HCT116 (cell line): Measurements from ENCODE around the gene STYK1. TPM values are rescaled to one million over a fixed set of nuclear protein-coding genes. Genes with fewer than 3 reads are reported as not detected.
A peak's percentile ranks its signal among the peaks of the same experiment; 100 is the strongest.

ENCODE experiments used
- ATAC-seq: fragments of 200-7000 bp; cut with Tn5 transposase; 2 replicates; pipeline ENCODE4 v1.9.1; 2020; ENCODE audit warnings: mild to moderate bottlenecking, moderate library complexity
- BruUV-seq: library from RNA; stranded (reverse); fragments of 400-500 nt; replicated peaks from 2 replicates; lab custom pipeline; 2021; lab: Mats Ljungman, UMichigan
- CTCF ChIA-PET: fragments of 300-600 bp; sonication (Branson Sonifier 250); formaldehyde crosslinking; loops from one replicate; lab custom pipeline; 2021; ENCODE audit warnings: antibody characterized with exemption; lab: Charles Lee
- POLR2A ChIA-PET: fragments of 300-600, 350-600 bp; sonication (Branson Sonifier 250); formaldehyde crosslinking; loops from one replicate; lab custom pipeline; 2021; ENCODE audit warnings: antibody characterized with exemption; lab: Charles Lee
- RAD21 ChIA-PET, 2 experiments: fragments of 300-600 bp; sonication (Branson Sonifier 250); formaldehyde crosslinking; loops; one replicate each; lab custom pipeline; 2023; ENCODE audit warnings: low total read pairs in 2 of 2; ENCODE audit not compliant: uncharacterized antibody in 2 of 2, unreplicated experiment in 2 of 2, low non-redundant PET in 1 of 2; lab: Charles Lee
- DNase-seq: peaks from one replicate; pipeline ENCODE4 v3.0.0-alpha.2; 2010; ENCODE audit warnings: low read depth, low spot score
- H2AFZ ChIP-seq: fragments of 200-600 bp; shearing (Covaris generic), sonication (generic); 2 replicates; pipeline ENCODE4 v1.6.1; 2017; ENCODE audit warnings: low read depth, mixed run types, mixed read lengths, antibody characterized with exemption, low read length; ENCODE audit not compliant: poor library complexity, severe bottlenecking
- H3K27ac ChIP-seq: 2 replicates; pipeline ENCODE4 v1.5.1; 2012; ENCODE audit warnings: low read depth, low read length
- H3K27me3 ChIP-seq: fragments of 200-600 bp; sonication (generic); 2 replicates; pipeline ENCODE4 v1.6.1; 2016; ENCODE audit warnings: mixed run types, low read length, mixed read lengths; ENCODE audit not compliant: insufficient read depth
- H3K36me3 ChIP-seq, 2 experiments: fragments of 200-500 bp in 1 of 2; fragments of 200-600 bp in 1 of 2; sonication (Bioruptor generic) in 1 of 2; sonication (generic) in 1 of 2; 2 replicates each; pipeline versions ENCODE4 v1.5.1 to v1.6.1; 2014 to 2016; ENCODE audit warnings: low read length in 2 of 2, inconsistent platforms in 1 of 2, mixed read lengths in 1 of 2, mixed run types in 1 of 2; ENCODE audit not compliant: insufficient read depth in 2 of 2, control insufficient read depth in 1 of 2
- H3K4me1 ChIP-seq, 2 experiments: fragments of 200-600 bp in 1 of 2; sonication (generic) in 1 of 2; 2 replicates each; pipeline versions ENCODE4 v1.5.1 to v1.6.1; 2012 to 2017; ENCODE audit warnings: low read length in 2 of 2, inconsistent platforms in 1 of 2, mild to moderate bottlenecking in 1 of 2, mixed read lengths in 1 of 2, mixed run types in 1 of 2, moderate library complexity in 1 of 2; ENCODE audit not compliant: insufficient read depth in 2 of 2, control insufficient read depth in 1 of 2
- H3K4me2 ChIP-seq: fragments of 200-600 bp; sonication (generic); 2 replicates; pipeline ENCODE4 v1.6.1; 2017; ENCODE audit warnings: mixed run types, low read length, mixed read lengths
- H3K4me3 ChIP-seq, 2 experiments: fragments of 200-600 bp in 1 of 2; sonication (generic) in 1 of 2; replicated peaks in 1 of 2; 2 replicates each; pipeline ENCODE4 v1.5.1; 2011 to 2016; ENCODE audit warnings: low read length in 2 of 2, control low read depth in 1 of 2, low read depth in 1 of 2, mild to moderate bottlenecking in 1 of 2, mixed read lengths in 1 of 2, mixed run types in 1 of 2
- H3K79me2 ChIP-seq: fragments of 200-600 bp; sonication (generic); 2 replicates; pipeline ENCODE4 v1.6.1; 2017; ENCODE audit warnings: mild to moderate bottlenecking, mixed run types, low read length, moderate library complexity, mixed read lengths; ENCODE audit not compliant: insufficient read depth
- H3K9ac ChIP-seq: fragments of 200-600 bp; sonication (generic); 2 replicates; pipeline ENCODE4 v1.6.1; 2016; ENCODE audit warnings: low read length, mixed read lengths
- H3K9me2 ChIP-seq: fragments of 200-600 bp; sonication (generic), shearing (Covaris generic); 2 replicates; pipeline ENCODE4 v1.6.1; 2017; ENCODE audit warnings: mixed run types, mild to moderate bottlenecking, moderate library complexity; ENCODE audit not compliant: insufficient read depth
- H3K9me3 ChIP-seq, 2 experiments: fragments of 200-500 bp in 1 of 2; fragments of 200-600 bp in 1 of 2; sonication (Bioruptor generic) in 1 of 2; sonication (generic) in 1 of 2; 2 replicates each; pipeline ENCODE4 v1.6.1; 2014 to 2017; ENCODE audit warnings: low read length in 2 of 2, mixed read lengths in 2 of 2, inconsistent platforms in 1 of 2, low read depth in 1 of 2, mild to moderate bottlenecking in 1 of 2, mixed run types in 1 of 2, moderate library complexity in 1 of 2; ENCODE audit not compliant: control insufficient read depth in 1 of 2, insufficient read depth in 1 of 2
- H4K20me1 ChIP-seq: fragments of 200-600 bp; sonication (generic), shearing (Covaris generic); 2 replicates; pipeline ENCODE4 v1.6.1; 2017; ENCODE audit warnings: mixed run types, mild to moderate bottlenecking, moderate library complexity; ENCODE audit not compliant: insufficient read depth
- ATF3 ChIP-seq: IDR thresholded peaks from 2 replicates; pipeline ENCODE4 v1.6.1; 2012
- CBX3 ChIP-seq: IDR thresholded peaks from 2 replicates; pipeline ENCODE4 v1.6.1; 2012; ENCODE audit warnings: low read depth
- CEBPB ChIP-seq: IDR thresholded peaks from 2 replicates; pipeline ENCODE4 v1.6.1; 2012; ENCODE audit warnings: low read depth
- EGR1 ChIP-seq: IDR thresholded peaks from 2 replicates; pipeline ENCODE4 v1.6.1; 2012; ENCODE audit warnings: low read depth
- ELF1 ChIP-seq: IDR thresholded peaks from 2 replicates; pipeline ENCODE4 v1.6.1; 2012; ENCODE audit warnings: low read depth, borderline replicate concordance
- EZH2 ChIP-seq: fragments of 200-600 bp; sonication (generic); IDR thresholded peaks from 2 replicates; pipeline ENCODE4 v1.6.1; 2017; ENCODE audit warnings: antibody characterized with exemption, mixed run types
- EZH2phosphoT487 ChIP-seq: fragments of 200-600 bp; IDR thresholded peaks from 2 replicates; pipeline ENCODE4 v1.6.1; 2018; ENCODE audit warnings: antibody characterized with exemption, borderline replicate concordance
- FOSL1 ChIP-seq: IDR thresholded peaks from 2 replicates; pipeline ENCODE4 v1.6.1; 2012; ENCODE audit warnings: low read depth
- JUND ChIP-seq: IDR thresholded peaks from 2 replicates; pipeline ENCODE4 v1.6.1; 2012
- MAX ChIP-seq: IDR thresholded peaks from 2 replicates; pipeline ENCODE4 v1.6.1; 2012
- POLR2A ChIP-seq: IDR thresholded peaks from 2 replicates; pipeline ENCODE4 v1.7.0; 2011; ENCODE audit warnings: borderline replicate concordance; ENCODE audit not compliant: insufficient read depth, insufficient read length; ENCODE audit errors: extremely low read depth
- RAD21 ChIP-seq: IDR thresholded peaks from 2 replicates; pipeline ENCODE4 v1.6.1; 2012; ENCODE audit warnings: low read depth, mild to moderate bottlenecking
- SIN3A ChIP-seq: IDR thresholded peaks from 2 replicates; pipeline ENCODE4 v1.6.1; 2012; ENCODE audit warnings: low read depth
- SP1 ChIP-seq: IDR thresholded peaks from 2 replicates; pipeline ENCODE4 v1.6.1; 2012; ENCODE audit warnings: low read depth
- SRF ChIP-seq: IDR thresholded peaks from 2 replicates; pipeline ENCODE4 v1.6.1; 2012; ENCODE audit warnings: low read depth
- TCF7L2 ChIP-seq: IDR thresholded peaks from 2 replicates; pipeline ENCODE4 v1.7.0; 2011; ENCODE audit warnings: borderline replicate concordance, inconsistent platforms; ENCODE audit not compliant: insufficient read depth, insufficient read length; ENCODE audit errors: extremely low read depth
- YY1 ChIP-seq: IDR thresholded peaks from 2 replicates; pipeline ENCODE4 v1.6.1; 2011; ENCODE audit warnings: low read length, low read depth, moderate library complexity, mild to moderate bottlenecking; ENCODE audit not compliant: insufficient replicate concordance; ENCODE audit errors: extremely low read depth
- ZFX ChIP-seq: fragments of 450-650 bp; IDR thresholded peaks from 2 replicates; pipeline ENCODE4 v1.6.1; 2017
- ZNF274 ChIP-seq: fragments of 200-500 bp; sonication (Bioruptor generic); IDR thresholded peaks from 2 replicates; pipeline ENCODE4 v1.6.1; 2014; ENCODE audit warnings: mild to moderate bottlenecking, low read depth, low read length, inconsistent platforms
- intact Hi-C: fragments of 100-400 bp; cut with micrococcal nuclease; formaldehyde crosslinking; loops from 2 replicates; pipeline ENCODE4 v1.10.0; 2022
- total RNA-seq: library from RNA; stranded (reverse); gene quantifications from one replicate; pipeline ENCODE4 v1.2.1, GENCODE V29; 2021; ENCODE audit not compliant: unreplicated experiment
- TF ChIP-seq, protein P1 (sequence below), 3 experiments: fragments of 200-600 bp in 1 of 3; sonication (generic) in 1 of 3; IDR thresholded peaks in 2 of 3; conservative IDR thresholded peaks in 1 of 3; 2 replicates each; pipeline ENCODE4 v1.5.1; 2012 to 2017; ENCODE audit warnings: low read depth in 2 of 3, low read length in 2 of 3, antibody characterized with exemption in 1 of 3, borderline replicate concordance in 1 of 3, control low read depth in 1 of 3, mild to moderate bottlenecking in 1 of 3, mixed read lengths in 1 of 3, mixed run types in 1 of 3, moderate library complexity in 1 of 3; ENCODE audit not compliant: insufficient read depth in 1 of 3
- TF ChIP-seq, protein P2 (sequence below): IDR thresholded peaks from 2 replicates; pipeline ENCODE4 v1.6.1; 2011; ENCODE audit warnings: mild to moderate bottlenecking, low read length, moderate library complexity; ENCODE audit not compliant: insufficient replicate concordance; ENCODE audit errors: extremely low read depth

The STYK1 gene
- total RNA-seq, 1 experiment from 2014 or later: 4.4 TPM

- peak; percentile 95 for ATAC-seq
- TSS peak; percentile 99 for BruUV-seq
- ChIA-PET CTCF (no interaction called here), RAD21 (no interaction called here), POLR2A (no interaction called here)
- peak within 1 kb of the TSS; percentile 92 for H3K4me2 ChIP-seq
- peak; percentile 90 for DNase-seq
- H3K36me3 ChIP-seq: peaks cover 15 to 23% of the 10 kb centered on the region in 2 experiments
- no peaks in the 10 kb centered on the region for H4K20me1 ChIP-seq
- no peaks in the 10 kb centered on the region for H3K9me3 ChIP-seq
- H3K9me2 ChIP-seq: no peaks in the 10 kb centered on the region
- intact Hi-C loops: loop anchor here (1.0 to 5.0 kb wide), 3 partner anchors 59 to 401 kb away; partner anchors contain the start of genes GABARAPL1 and STYK1
- H3K4me1 ChIP-seq: peaks cover 0 to 19% of the 10 kb centered on the region in 2 experiments; a peak in 3 of 4 replicates
- peak within 1 kb of the TSS; percentile 93 for H3K9ac ChIP-seq
- H3K27ac ChIP-seq: peak within 1 kb of the TSS; percentile 42
- peak within 1 kb of the TSS; percentile 71 to 92 for H3K4me3 ChIP-seq
- no peaks in the 10 kb centered on the region for H3K27me3 ChIP-seq
- H2AFZ ChIP-seq: peak within 1 kb of the TSS; percentile 39
- H3K79me2 ChIP-seq: peaks cover 36% of the 10 kb centered on the region
- TF ChIP-seq SP1 (peak; percentile 72), ZFX (0 out of 2 replicates have a peak, but pooled peaks have one; percentile 54), ATF3 (no peak), POLR2A (peak; percentile 88), EZH2phosphoT487 (no peak), JUND (no peak), ZNF274 (no peak), CBX3 (peak; percentile 92), YY1 (peak; percentile 79), SIN3A (peak; percentile 79), EZH2 (no peak), FOSL1 (no peak), RAD21 (no peak), CEBPB (no peak), TCF7L2 (peak; percentile 37), ELF1 (peak; percentile 73), SRF (peak; percentile 97), MAX (peak; percentile 97), EGR1 (no peak)
- TF ChIP-seq, protein P1, sequence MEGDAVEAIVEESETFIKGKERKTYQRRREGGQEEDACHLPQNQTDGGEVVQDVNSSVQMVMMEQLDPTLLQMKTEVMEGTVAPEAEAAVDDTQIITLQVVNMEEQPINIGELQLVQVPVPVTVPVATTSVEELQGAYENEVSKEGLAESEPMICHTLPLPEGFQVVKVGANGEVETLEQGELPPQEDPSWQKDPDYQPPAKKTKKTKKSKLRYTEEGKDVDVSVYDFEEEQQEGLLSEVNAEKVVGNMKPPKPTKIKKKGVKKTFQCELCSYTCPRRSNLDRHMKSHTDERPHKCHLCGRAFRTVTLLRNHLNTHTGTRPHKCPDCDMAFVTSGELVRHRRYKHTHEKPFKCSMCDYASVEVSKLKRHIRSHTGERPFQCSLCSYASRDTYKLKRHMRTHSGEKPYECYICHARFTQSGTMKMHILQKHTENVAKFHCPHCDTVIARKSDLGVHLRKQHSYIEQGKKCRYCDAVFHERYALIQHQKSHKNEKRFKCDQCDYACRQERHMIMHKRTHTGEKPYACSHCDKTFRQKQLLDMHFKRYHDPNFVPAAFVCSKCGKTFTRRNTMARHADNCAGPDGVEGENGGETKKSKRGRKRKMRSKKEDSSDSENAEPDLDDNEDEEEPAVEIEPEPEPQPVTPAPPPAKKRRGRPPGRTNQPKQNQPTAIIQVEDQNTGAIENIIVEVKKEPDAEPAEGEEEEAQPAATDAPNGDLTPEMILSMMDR (IDR thresholded peaks at IDR 0.05 in 2 of 3, conservative IDR thresholded peaks at IDR 0.05 in 1 of 3; ENCODE audit: borderline replicate concordance in 1 of 3, insufficient read depth in 1 of 3, low read depth in 2 of 3, low read length in 2 of 3): no peak
- TF ChIP-seq, protein P2, sequence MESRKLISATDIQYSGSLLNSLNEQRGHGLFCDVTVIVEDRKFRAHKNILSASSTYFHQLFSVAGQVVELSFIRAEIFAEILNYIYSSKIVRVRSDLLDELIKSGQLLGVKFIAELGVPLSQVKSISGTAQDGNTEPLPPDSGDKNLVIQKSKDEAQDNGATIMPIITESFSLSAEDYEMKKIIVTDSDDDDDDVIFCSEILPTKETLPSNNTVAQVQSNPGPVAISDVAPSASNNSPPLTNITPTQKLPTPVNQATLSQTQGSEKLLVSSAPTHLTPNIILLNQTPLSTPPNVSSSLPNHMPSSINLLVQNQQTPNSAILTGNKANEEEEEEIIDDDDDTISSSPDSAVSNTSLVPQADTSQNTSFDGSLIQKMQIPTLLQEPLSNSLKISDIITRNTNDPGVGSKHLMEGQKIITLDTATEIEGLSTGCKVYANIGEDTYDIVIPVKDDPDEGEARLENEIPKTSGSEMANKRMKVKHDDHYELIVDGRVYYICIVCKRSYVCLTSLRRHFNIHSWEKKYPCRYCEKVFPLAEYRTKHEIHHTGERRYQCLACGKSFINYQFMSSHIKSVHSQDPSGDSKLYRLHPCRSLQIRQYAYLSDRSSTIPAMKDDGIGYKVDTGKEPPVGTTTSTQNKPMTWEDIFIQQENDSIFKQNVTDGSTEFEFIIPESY: peak; percentile 91
Observed at GRCh38 chr12:10613349-10614055, 60.4 kb downstream of the STYK1 start, which contains the start of gene MAGOHB. Gene MAGOHB (minus strand): TSS chr12:10613609. CDS start chr12:10613532, 77 bp downstream.
